H1 (cell line): ENCODE data around the gene CHRNA5. TPM values are rescaled to one million over a fixed set of nuclear protein-coding genes. Genes with fewer than 3 reads are reported as not detected.

Experiments used
- ASH2L ChIP-seq: fragments of 200-600, 300-600 bp; sonication (generic); IDR thresholded peaks from one replicate; pipeline ENCODE4 v1.7.1; 2017; ENCODE audit warnings: low read length
- ATF3 ChIP-seq: IDR thresholded peaks from 2 replicates; pipeline ENCODE4 v1.6.1; 2011; ENCODE audit warnings: low read depth, mild to moderate bottlenecking, low read length; ENCODE audit not compliant: insufficient read depth
- BCL11A ChIP-seq, 2 experiments: IDR thresholded peaks; one replicate each; pipeline ENCODE4 v1.6.1; 2011; ENCODE audit warnings: low read depth in 2 of 2, low read length in 2 of 2, mild to moderate bottlenecking in 2 of 2
- CREB1 ChIP-seq: IDR thresholded peaks from 2 replicates; pipeline ENCODE4 v1.6.1; 2012; ENCODE audit warnings: inconsistent platforms
- EZH2 ChIP-seq: fragments of 200-600 bp; sonication (generic); IDR thresholded peaks from 2 replicates; pipeline ENCODE4 v1.7.1; 2012; ENCODE audit warnings: low read depth, mild to moderate bottlenecking, moderate library complexity, low read length, inconsistent platforms; ENCODE audit not compliant: severe bottlenecking
- HDAC2 ChIP-seq, 2 experiments: fragments of 300-600 bp in 1 of 2; sonication (generic) in 1 of 2; IDR thresholded peaks; 2 replicates each; pipeline ENCODE4 v1.6.1; 2011 to 2012; ENCODE audit warnings: low read depth in 2 of 2, low read length in 2 of 2, mild to moderate bottlenecking in 2 of 2, moderate library complexity in 2 of 2, borderline replicate concordance in 1 of 2, inconsistent platforms in 1 of 2
- JUND ChIP-seq: IDR thresholded peaks from 2 replicates; pipeline ENCODE4 v1.6.1; 2011; ENCODE audit warnings: mild to moderate bottlenecking, improper control_type of control experiment, low read length
- KDM4A ChIP-seq: IDR thresholded peaks from one replicate; pipeline ENCODE4 v1.7.1; 2012; ENCODE audit warnings: low read depth, mild to moderate bottlenecking, moderate library complexity, low read length, inconsistent platforms; ENCODE audit not compliant: severe bottlenecking
- MAX ChIP-seq: IDR thresholded peaks from 2 replicates; pipeline ENCODE4 v1.6.1; 2012; ENCODE audit warnings: inconsistent platforms
- NANOG ChIP-seq: IDR thresholded peaks from 2 replicates; pipeline ENCODE4 v1.6.1; 2011; ENCODE audit warnings: low read length, low read depth, mild to moderate bottlenecking, inconsistent platforms; ENCODE audit not compliant: insufficient read depth, poor library complexity, severe bottlenecking
- PHF8 ChIP-seq: fragments of 200-600 bp; sonication (generic); conservative IDR thresholded peaks from 2 replicates; pipeline ENCODE4 v1.7.1; 2012; ENCODE audit warnings: low read depth, mild to moderate bottlenecking, inconsistent platforms, low read length, moderate library complexity
- RAD21 ChIP-seq, 2 experiments: IDR thresholded peaks in 1 of 2; conservative IDR thresholded peaks in 1 of 2; 2 replicates each; pipeline ENCODE4 v1.6.1; 2011; ENCODE audit warnings: low read depth in 2 of 2, low read length in 2 of 2, improper control_type of control experiment in 1 of 2, inconsistent platforms in 1 of 2, mild to moderate bottlenecking in 1 of 2, moderate library complexity in 1 of 2
- SIN3A ChIP-seq, 2 experiments: IDR thresholded peaks in 1 of 2; conservative IDR thresholded peaks in 1 of 2; 2 replicates each; pipeline ENCODE4 v1.6.1; 2011 to 2012; ENCODE audit warnings: low read length in 2 of 2, improper control_type of control experiment in 1 of 2, low read depth in 1 of 2, mild to moderate bottlenecking in 1 of 2
- SIRT6 ChIP-seq: IDR thresholded peaks from one replicate; pipeline ENCODE4 v1.7.1; 2012; ENCODE audit warnings: low read length, inconsistent platforms
- SP1 ChIP-seq: IDR thresholded peaks from 2 replicates; pipeline ENCODE4 v1.6.1; 2011; ENCODE audit warnings: low read depth, low read length
- SP4 ChIP-seq: IDR thresholded peaks from 2 replicates; pipeline ENCODE4 v1.6.1; 2012; ENCODE audit warnings: low read length, inconsistent platforms
- TAF1 ChIP-seq: IDR thresholded peaks from 2 replicates; pipeline ENCODE4 v1.6.1; 2011; ENCODE audit warnings: mild to moderate bottlenecking, low read depth, low read length
- TBP ChIP-seq: IDR thresholded peaks from 2 replicates; pipeline ENCODE4 v1.6.1; 2011; ENCODE audit warnings: low read depth, low read length, improper control_type of control experiment
- TCF12 ChIP-seq: IDR thresholded peaks from 2 replicates; pipeline ENCODE4 v1.6.1; 2011; ENCODE audit warnings: low read depth, mild to moderate bottlenecking, low read length
- polyA plus RNA-seq, 7 experiments: library from polyadenylated mRNA; depleted of rRNA in 3 of 7; stranded (reverse) in 5 of 7; unstranded in 2 of 7; fragments of >200 nt in 5 of 7; fragments of 200-250 nt in 2 of 7; gene quantifications; 1 replicate in 5 of 7; 2 replicates in 1 of 7; 4 replicates in 1 of 7; pipeline versions ENCODE4 v1.2.1 to v1.2.3, GENCODE V29; 2011 to 2013; ENCODE audit warnings: missing spikeins in 2 of 7, mixed read lengths in 2 of 7
- total RNA-seq: library from RNA; stranded (reverse); fragmentation: NEBNext Ultra II Directional; extraction: Animal tissue kit (Norgen Biotek cat#: 25700); gene quantifications from 2 replicates; pipeline ENCODE4 v1.2.1, GENCODE V29; 2021
- TF ChIP-seq, protein P1 (sequence below), 3 experiments: IDR thresholded peaks; 1 replicate in 2 of 3; 2 replicates in 1 of 3; pipeline versions ENCODE4 v1.5.1 to v1.6.1; 2011; ENCODE audit warnings: low read length in 3 of 3, mild to moderate bottlenecking in 3 of 3, inconsistent platforms in 2 of 3, low read depth in 1 of 3, moderate library complexity in 1 of 3; ENCODE audit not compliant: insufficient read depth in 1 of 3; ENCODE audit errors: control extremely low read depth in 1 of 3

CHRNA5 gene
- total and polyA plus RNA-seq, 2 of the 8 experiments (the other 6 are each of a cell fraction or from before 2014, with no cell fraction given), result 13.5 to 31.4 TPM

DNA sequence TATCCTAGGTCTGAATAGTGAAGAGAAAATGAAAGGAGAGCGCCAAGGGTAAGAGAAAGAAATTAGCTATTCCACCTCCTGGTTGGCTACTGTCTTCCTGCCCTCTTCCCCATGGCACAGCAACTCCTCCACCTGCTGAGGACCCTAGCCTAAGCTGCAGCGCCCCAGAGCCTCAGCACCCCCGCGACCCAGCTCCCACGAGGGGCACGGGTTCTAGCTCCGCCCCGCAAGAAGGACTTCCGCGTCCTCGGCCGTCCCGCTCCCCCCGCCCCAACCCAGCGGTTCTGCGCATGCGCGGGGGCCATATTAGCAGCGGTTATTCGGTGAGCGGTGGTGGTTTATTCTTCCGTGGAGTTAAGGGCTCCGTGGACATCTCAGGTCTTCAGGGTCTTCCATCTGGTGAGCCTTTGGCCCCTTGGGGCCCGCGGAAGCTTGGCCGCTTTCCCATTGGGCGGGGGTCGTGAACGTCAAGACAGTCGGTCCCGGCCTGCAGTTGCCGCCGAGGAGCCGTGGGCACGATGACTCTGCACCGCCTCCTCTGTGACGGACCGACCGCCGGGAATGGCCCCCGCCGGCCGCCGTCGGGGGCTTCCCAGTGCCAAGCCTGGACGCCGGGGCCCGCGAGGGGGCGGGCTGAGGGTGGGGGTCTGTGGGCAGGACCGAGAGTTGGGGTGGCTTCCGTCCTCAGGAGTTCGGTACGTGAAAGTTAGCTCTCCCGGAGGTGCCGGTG, 25.0 kb upstream of the CHRNA5 start, which contains the start of gene PSMA4 (continued):
- no peak for TF ChIP-seq ATF3
- no peak for TF ChIP-seq TCF12
- TF ChIP-seq TBP, result peak; percentile 69
- no peak for TF ChIP-seq EZH2
- peak; percentile 73 for TF ChIP-seq KDM4A
- 0 out of 4 replicates have a peak, but pooled peaks of 1 of the 2 experiments have one; percentile 48 for TF ChIP-seq HDAC2 (IDR thresholded peaks at IDR 0.05; ENCODE audit: borderline replicate concordance in 1 of 2, low read depth in 2 of 2, low read length in 2 of 2)
- TF ChIP-seq SP4, result 0 out of 2 replicates have a peak, but pooled peaks have one; percentile 48
- no peak for TF ChIP-seq MAX
- TF ChIP-seq ASH2L, result peak; percentile 71
- no peak for TF ChIP-seq BCL11A (IDR thresholded peaks at IDR 0.05; ENCODE audit: low read depth in 2 of 2, low read length in 2 of 2)
- TF ChIP-seq CREB1, result 0 out of 2 replicates have a peak, but pooled peaks have one; percentile 32
- TF ChIP-seq TAF1, result peak; percentile 77; the same call in 1 of the 2 replicates
- TF ChIP-seq SIN3A (conservative IDR thresholded peaks at IDR 0.05 in 1 of 2, IDR thresholded peaks at IDR 0.05 in 1 of 2; ENCODE audit: low read depth in 1 of 2, low read length in 2 of 2), result 0 out of 4 replicates have a peak, but pooled peaks have one; percentile 1 to 34
- TF ChIP-seq SIRT6, result no peak
- TF ChIP-seq SP1, result no peak
- TF ChIP-seq, protein P1, sequence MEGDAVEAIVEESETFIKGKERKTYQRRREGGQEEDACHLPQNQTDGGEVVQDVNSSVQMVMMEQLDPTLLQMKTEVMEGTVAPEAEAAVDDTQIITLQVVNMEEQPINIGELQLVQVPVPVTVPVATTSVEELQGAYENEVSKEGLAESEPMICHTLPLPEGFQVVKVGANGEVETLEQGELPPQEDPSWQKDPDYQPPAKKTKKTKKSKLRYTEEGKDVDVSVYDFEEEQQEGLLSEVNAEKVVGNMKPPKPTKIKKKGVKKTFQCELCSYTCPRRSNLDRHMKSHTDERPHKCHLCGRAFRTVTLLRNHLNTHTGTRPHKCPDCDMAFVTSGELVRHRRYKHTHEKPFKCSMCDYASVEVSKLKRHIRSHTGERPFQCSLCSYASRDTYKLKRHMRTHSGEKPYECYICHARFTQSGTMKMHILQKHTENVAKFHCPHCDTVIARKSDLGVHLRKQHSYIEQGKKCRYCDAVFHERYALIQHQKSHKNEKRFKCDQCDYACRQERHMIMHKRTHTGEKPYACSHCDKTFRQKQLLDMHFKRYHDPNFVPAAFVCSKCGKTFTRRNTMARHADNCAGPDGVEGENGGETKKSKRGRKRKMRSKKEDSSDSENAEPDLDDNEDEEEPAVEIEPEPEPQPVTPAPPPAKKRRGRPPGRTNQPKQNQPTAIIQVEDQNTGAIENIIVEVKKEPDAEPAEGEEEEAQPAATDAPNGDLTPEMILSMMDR (IDR thresholded peaks at IDR 0.05; ENCODE audit: control extremely low read depth in 1 of 3, insufficient read depth in 1 of 3, low read depth in 1 of 3, low read length in 3 of 3), result no peak
- no peak for TF ChIP-seq NANOG
- TF ChIP-seq RAD21 (IDR thresholded peaks at IDR 0.05 in 1 of 2, conservative IDR thresholded peaks at IDR 0.05 in 1 of 2; ENCODE audit: low read depth in 2 of 2, low read length in 2 of 2), result no peak
- TF ChIP-seq JUND, result no peak
- peak; percentile 94 for TF ChIP-seq PHF8
